Gastrocnemius medialis (tissue), 4 donors: ENCODE data around the gene RPS4Y1.

Experiments
- CTCF ChIP-seq, 5 experiments: fragments of 450-650 bp in 3 of 5; fragments of 200-600 bp in 2 of 5; sonication (generic) in 2 of 5; IDR thresholded peaks in 4 of 5; conservative IDR thresholded peaks in 1 of 5; 1 replicate in 4 of 5; 2 replicates in 1 of 5; pipeline ENCODE4 v1.5.1; 2016 to 2019; ENCODE audit warnings: antibody characterized with exemption in 5 of 5, mild to moderate bottlenecking in 3 of 5, moderate library complexity in 3 of 5
- POLR2A ChIP-seq, 2 donors: fragments of 450-650 bp; IDR thresholded peaks; one replicate each; pipeline ENCODE4 v1.6.1; 2017; ENCODE audit warnings: antibody characterized with exemption in 2 of 2, mild to moderate bottlenecking in 2 of 2, moderate library complexity in 2 of 2

GRCh38 chrY:2885880-2886279, 44.5 kb downstream of the RPS4Y1 start:
- TF ChIP-seq CTCF (IDR thresholded peaks at IDR 0.05 in 4 of 5, conservative IDR thresholded peaks at IDR 0.05 in 1 of 5) (no peak), POLR2A (IDR thresholded peaks at IDR 0.05) (no peak)
